NOMO-1 (cell line): ENCODE data around the gene PNMA8B.

Experiments
- DNase-seq, 2 experiments: peaks; one replicate each; lab custom pipeline; 2025; ENCODE audit not compliant: unreplicated experiment in 2 of 2; lab: John Stamatoyannopoulos, UW

The PNMA8B gene

GRCh38 chr19:46487802-46488445, 7.7 kb downstream of the PNMA8B start:
- peak; percentile 43 to 51 for DNase-seq

- DNase-seq = no peak
These were observed 8.4 kb downstream of the PNMA8B start for GRCh38 chr19:46487178-46487801.

- DNase-seq = no peak
These were observed 9.3 kb downstream of the PNMA8B start for GRCh38 chr19:46486358-46486757.

- no peak for DNase-seq
These were observed 11.0 kb downstream of the PNMA8B start for GRCh38 chr19:46484656-46485055.

GRCh38 chr19:46482631-46483030, 13.0 kb downstream of the PNMA8B start:
- no peak for DNase-seq

GRCh38 chr19:46481947-46482346, 13.7 kb downstream of the PNMA8B start:
- no peak for DNase-seq

GRCh38 chr19:46481223-46481848, 14.3 kb downstream of the PNMA8B start:
- DNase-seq = no peak

GRCh38 chr19:46480415-46480814, 15.3 kb downstream of the PNMA8B start:
- DNase-seq = no peak

- no peak for DNase-seq
These were observed 17.2 kb downstream of the PNMA8B start for GRCh38 chr19:46478356-46478986.

- no peak for DNase-seq
These were observed 19.7 kb downstream of the PNMA8B start for GRCh38 chr19:46475986-46476385.

- no peak for DNase-seq
These were observed 21.5 kb downstream of the PNMA8B start for GRCh38 chr19:46474211-46474610.

- DNase-seq = no peak
These were observed 23.1 kb downstream of the PNMA8B start for GRCh38 chr19:46472592-46472991.

GRCh38 chr19:46471811-46472543, 23.7 kb downstream of the PNMA8B start:
- DNase-seq = no peak

- DNase-seq = no peak
These were observed 24.4 kb downstream of the PNMA8B start, which contains the start of gene PNMA8A for GRCh38 chr19:46471116-46471733. Gene PNMA8A (minus strand): TSS chr19:46471563. CDS start chr19:46471035, 528 bp downstream.

- no peak for DNase-seq
These were observed 25.3 kb downstream of the PNMA8B start for GRCh38 chr19:46470376-46470775.

GRCh38 chr19:46469541-46470185, 26.0 kb downstream of the PNMA8B start:
- no peak for DNase-seq

GRCh38 chr19:46466536-46467196, 29.0 kb downstream of the PNMA8B start:
- no peak for DNase-seq

- no peak for DNase-seq
These were observed 32.2 kb downstream of the PNMA8B start for GRCh38 chr19:46463516-46463915.

- no peak for DNase-seq
These were observed 34.1 kb downstream of the PNMA8B start for GRCh38 chr19:46461537-46461936.
